Lower lobe of right lung (tissue), 2 donors: ENCODE measurements around the gene GARIN5A. TPM values are rescaled to one million over a fixed set of nuclear protein-coding genes. Genes with fewer than 3 reads are reported as not detected.

Experiments
- ATAC-seq, 2 donors: fragments of 200-7000 bp; cut with Tn5 transposase; one replicate each; pipeline ENCODE4 v1.9.1; 2020 to 2022; ENCODE audit warnings: mild to moderate bottlenecking in 2 of 2, moderate library complexity in 2 of 2
- DNase-seq: peaks from one replicate; pipeline ENCODE4 v3.0.0-alpha.2; 2020
- H3K27ac ChIP-seq: fragments of 200-600 bp; one replicate; pipeline ENCODE4 v1.8.0; 2022
- H3K27me3 ChIP-seq: fragments of 200-600 bp; one replicate; pipeline ENCODE4 v1.8.0; 2022; ENCODE audit warnings: low read depth
- H3K36me3 ChIP-seq: fragments of 200-600 bp; one replicate; pipeline ENCODE4 v1.8.0; 2022; ENCODE audit warnings: mild to moderate bottlenecking
- H3K4me1 ChIP-seq: fragments of 200-600 bp; one replicate; pipeline ENCODE4 v1.8.0; 2022
- H3K4me3 ChIP-seq: fragments of 200-600 bp; one replicate; pipeline ENCODE4 v1.8.0; 2022; ENCODE audit warnings: mild to moderate bottlenecking
- H3K9me3 ChIP-seq: fragments of 200-600 bp; one replicate; pipeline ENCODE4 v1.8.0; 2022
- CTCF ChIP-seq: fragments of 200-600 bp; IDR thresholded peaks from one replicate; pipeline ENCODE4 v1.8.0; 2022; ENCODE audit warnings: antibody characterized with exemption, mild to moderate bottlenecking
- intact Hi-C: fragments of 100-400 bp; cut with DNase I; formaldehyde crosslinking; loops from one replicate; pipeline ENCODE4 v1.11.0; 2022
- total RNA-seq: library from RNA; stranded (reverse); fragmentation: NEBNext Ultra II Directional; extraction: Animal tissue kit (Norgen Biotek cat#: 25700); gene quantifications from one replicate; pipeline ENCODE4 v1.2.1, GENCODE V29; 2021
- donor health status: DM: no; HTN: yes; CAD: no; lungs with severe emphysema.

The GARIN5A gene
- total RNA-seq, 1 donor from 2014 or later, result 2.2 TPM

GRCh38 chr19:50467566-50467965, 9.1 kb downstream of the GARIN5A start:
- Histone ChIP-seq H3K9me3 (no peaks in the 10 kb centered on the region), H3K27ac (no peak overlapping the region), H3K4me3 (no peak overlapping the region), H3K27me3 (no peaks in the 10 kb centered on the region), H3K4me1 (no peaks in the 10 kb centered on the region), H3K36me3 (no peaks in the 10 kb centered on the region)
- no peak for DNase-seq
- TF ChIP-seq CTCF, result no peak
- ATAC-seq, result no peak
- intact Hi-C loops, result no loop called here

DNA sequence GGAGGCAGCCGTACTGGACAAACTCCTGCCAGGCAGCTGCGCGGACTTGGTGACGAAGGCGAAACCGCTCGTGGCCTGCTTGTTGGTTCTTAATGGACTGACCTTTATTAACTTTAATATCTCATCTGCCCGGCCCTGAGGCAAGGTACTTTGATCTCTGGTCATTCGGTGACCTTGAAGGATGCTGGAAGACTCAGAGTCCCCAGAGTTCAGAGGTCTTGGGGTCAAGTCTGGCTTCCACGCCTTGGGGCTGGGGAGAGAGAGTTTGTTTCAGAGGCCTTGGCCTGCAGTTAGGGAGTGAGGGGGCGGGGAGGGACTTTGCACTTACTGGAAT, 10.0 kb downstream of the GARIN5A start:
- Histone ChIP-seq H3K4me1 (no peaks in the 10 kb centered on the region), H3K4me3 (no peak overlapping the region), H3K36me3 (no peaks in the 10 kb centered on the region), H3K27me3 (no peaks in the 10 kb centered on the region), H3K27ac (no peak overlapping the region), H3K9me3 (no peaks in the 10 kb centered on the region)
- TF ChIP-seq CTCF, result no peak
- ATAC-seq (no peak), DNase-seq (no peak)
- intact Hi-C loops, result no loop called here

DNA sequence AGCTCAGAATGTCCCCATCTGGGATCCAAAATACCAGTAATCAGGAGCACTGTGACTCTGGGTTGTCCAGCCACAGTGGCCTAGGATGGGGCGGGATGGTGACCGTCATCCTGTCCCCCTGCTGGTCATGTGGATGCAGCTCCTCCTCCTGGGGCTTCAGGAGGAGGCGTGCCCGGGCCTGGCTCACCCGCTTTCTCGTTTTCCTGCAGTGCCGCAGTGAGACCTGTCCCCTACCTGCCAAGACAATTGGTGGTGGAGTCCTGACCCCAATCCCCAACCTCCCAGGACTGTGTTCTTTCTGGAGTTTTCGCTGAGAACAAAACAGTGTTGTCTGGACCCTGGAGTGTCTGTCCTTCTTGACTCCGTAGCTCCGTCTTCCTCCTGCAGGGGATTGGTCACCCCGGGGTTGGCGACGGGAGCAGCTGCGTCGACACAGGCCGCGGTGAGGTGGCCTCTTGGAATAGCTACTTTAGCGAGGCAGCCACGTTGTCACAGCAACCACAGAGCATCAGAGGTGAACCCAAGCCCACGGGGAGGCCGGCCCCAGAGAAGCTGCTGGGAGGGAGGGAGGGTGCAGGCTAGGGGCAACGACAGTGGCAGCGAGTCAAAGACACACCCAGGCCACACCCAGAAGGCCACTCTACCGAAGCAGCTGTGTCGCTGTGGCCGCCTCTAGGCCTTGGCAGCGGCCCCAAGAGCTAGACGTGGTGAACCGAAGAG, 10.5 kb downstream of the GARIN5A start:
- Histone ChIP-seq H3K4me3 (no peak overlapping the region), H3K27ac (no peak overlapping the region), H3K9me3 (no peaks in the 10 kb centered on the region), H3K4me1 (no peaks in the 10 kb centered on the region), H3K27me3 (no peaks in the 10 kb centered on the region), H3K36me3 (no peaks in the 10 kb centered on the region)
- intact Hi-C loops, result no loop called here
- ATAC-seq (peak; percentile 83 to 89), DNase-seq (peak; percentile 79)
- no peak for TF ChIP-seq CTCF

GRCh38 chr19:50465000-50465399, 11.6 kb downstream of the GARIN5A start:
- Histone ChIP-seq H3K36me3 (no peaks in the 10 kb centered on the region), H3K4me1 (no peaks in the 10 kb centered on the region), H3K27me3 (peaks cover 8% of the 10 kb centered on the region), H3K27ac (no peak overlapping the region), H3K4me3 (no peak overlapping the region), H3K9me3 (no peaks in the 10 kb centered on the region)
- ATAC-seq, result no peak
- no peak for DNase-seq
- TF ChIP-seq CTCF, result no peak
- intact Hi-C loops, result no loop called here

- ATAC-seq (no peak), DNase-seq (no peak)
- Histone ChIP-seq H3K27ac (no peak overlapping the region), H3K27me3 (peaks cover 9% of the 10 kb centered on the region), H3K9me3 (no peaks in the 10 kb centered on the region), H3K4me1 (no peaks in the 10 kb centered on the region), H3K4me3 (no peak overlapping the region), H3K36me3 (no peaks in the 10 kb centered on the region)
- TF ChIP-seq CTCF, result no peak
- intact Hi-C loops, result no loop called here
Measured at GRCh38 chr19:50464348-50464747, 12.3 kb downstream of the GARIN5A start.
